ENCODE measurements around the gene SCLY. TPM values are rescaled to one million over a fixed set of nuclear protein-coding genes. Genes with fewer than 3 reads are reported as not detected.

The SCLY gene, protein sequence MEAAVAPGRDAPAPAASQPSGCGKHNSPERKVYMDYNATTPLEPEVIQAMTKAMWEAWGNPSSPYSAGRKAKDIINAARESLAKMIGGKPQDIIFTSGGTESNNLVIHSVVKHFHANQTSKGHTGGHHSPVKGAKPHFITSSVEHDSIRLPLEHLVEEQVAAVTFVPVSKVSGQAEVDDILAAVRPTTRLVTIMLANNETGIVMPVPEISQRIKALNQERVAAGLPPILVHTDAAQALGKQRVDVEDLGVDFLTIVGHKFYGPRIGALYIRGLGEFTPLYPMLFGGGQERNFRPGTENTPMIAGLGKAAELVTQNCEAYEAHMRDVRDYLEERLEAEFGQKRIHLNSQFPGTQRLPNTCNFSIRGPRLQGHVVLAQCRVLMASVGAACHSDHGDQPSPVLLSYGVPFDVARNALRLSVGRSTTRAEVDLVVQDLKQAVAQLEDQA
- total RNA-seq = 18.9 and 35.8 TPM in 2 replicates

DNA sequence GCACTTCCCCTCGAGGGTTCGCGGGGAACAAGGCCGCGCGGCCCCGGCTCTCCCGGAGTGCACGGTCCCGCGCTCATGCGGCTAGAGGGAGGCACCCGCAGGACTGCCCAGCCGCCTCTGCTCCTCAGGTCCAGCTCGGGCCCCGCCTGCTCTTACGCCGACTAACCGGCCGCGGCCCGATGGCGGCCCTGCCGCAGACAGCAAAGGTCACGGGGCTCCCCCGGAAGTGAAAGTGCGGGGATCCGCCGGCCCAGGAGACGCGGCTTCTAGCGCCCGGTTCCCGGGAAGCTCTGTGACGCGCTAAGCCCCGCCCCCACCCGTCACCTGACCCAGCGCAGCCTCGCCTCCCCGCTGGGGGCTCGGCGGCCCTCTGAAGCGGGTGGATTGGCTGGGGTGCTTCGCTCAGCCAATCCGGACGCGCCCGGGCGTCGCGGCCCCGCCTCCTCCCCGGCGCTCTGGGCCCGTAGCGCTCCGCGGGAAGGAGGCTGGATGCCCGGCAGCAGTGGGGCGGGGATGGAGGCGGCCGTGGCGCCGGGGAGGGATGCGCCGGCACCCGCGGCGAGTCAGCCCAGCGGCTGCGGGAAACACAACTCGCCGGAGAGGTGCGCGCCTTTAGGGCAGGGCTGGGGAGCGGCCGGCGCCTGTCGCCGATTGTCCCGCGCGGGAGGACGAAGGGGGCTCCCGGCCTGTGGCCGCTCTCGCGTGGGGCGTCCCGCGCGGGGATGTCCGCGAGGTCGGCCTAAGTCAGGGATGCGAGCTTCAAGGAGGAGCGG, at the start of gene SCLY:
SCLY (plus strand) TSS at position 460 of the 773 bp plus-strand sequence; CDS start at position 514, 54 bp downstream.

GRCh38 chr2:238100049-238100820, 39.4 kb downstream of the SCLY start, which contains the start of gene ESPNL:
TSS of gene ESPNL (plus strand) at chr2:238100340. CDS start at chr2:238100420, 80 bp downstream.

DNA sequence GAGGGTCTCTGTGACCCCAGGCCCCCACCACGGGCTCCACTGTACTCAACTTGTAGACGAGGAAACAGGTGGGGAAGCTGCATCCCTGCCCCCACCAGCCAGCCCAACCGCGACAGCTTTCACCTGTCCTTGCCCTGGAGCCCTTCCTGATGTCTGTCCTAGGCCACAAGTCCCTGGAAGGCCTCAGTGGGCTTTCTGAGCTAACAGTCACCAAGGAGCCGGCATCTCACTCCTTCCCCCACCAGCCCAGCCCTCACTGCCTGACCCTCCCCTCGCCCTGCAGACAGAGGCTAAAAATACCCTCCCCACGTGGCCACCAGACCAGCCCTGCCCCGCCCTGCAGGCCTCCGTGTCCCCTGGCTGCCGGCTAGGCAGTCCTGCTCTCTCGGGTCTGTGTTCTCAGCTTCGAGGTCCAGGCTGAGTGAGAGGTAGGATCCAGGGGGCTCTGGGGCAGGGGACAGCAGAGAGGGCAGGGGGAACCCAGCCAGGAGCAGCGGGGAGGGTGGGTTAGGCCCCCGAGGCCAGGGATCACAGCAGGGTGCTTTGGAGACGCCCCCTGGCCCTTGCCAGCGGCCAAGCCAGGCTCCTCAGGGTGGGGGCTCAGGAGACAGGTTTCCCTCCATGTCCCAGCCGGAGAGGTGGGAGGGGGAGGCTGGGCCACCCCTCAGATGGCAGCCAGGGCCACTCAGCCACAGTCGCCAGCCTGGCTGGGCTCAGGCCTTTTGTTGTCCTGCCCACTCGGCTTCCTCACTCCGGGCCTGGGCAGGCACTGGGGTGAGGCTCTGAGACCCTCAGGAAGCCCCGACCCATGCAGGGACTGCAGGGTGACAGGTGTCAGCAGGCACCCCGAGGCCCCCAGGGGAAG, 77.8 kb downstream of the SCLY start, which contains the start of gene KLHL30:
KLHL30 (plus strand) TSS at position 338 of the 865 bp plus-strand sequence. CDS start 2,087 bp downstream, outside the sequence.

Other genes starting within 250 kb of the SCLY start
- 6.4 and 27.3 TPM in 2 replicates for gene RAMP1, start 201.4 kb upstream of the SCLY start, total RNA-seq
- 45.5 and 60.0 TPM in 2 replicates for gene UBE2F, start 94.0 kb upstream of the SCLY start, total RNA-seq
- 1.3 and 2.2 TPM in 2 replicates for gene ESPNL, start 39.3 kb downstream of the SCLY start, total RNA-seq
- gene KLHL30, start 77.7 kb downstream of the SCLY start, total RNA-seq = 0.16 and 5.5 TPM in 2 replicates
- 34.5 and 35.4 TPM in 2 replicates for gene ERFE, start 98.0 kb downstream of the SCLY start, total RNA-seq
- 23.3 and 27.7 TPM in 2 replicates for gene ILKAP, start 142.7 kb downstream of the SCLY start, total RNA-seq
- gene HES6, start 179.0 kb downstream of the SCLY start, total RNA-seq = 15.8 and 17.4 TPM in 2 replicates
- 3.7 and 3.8 TPM in 2 replicates for gene PER2, start 227.6 kb downstream of the SCLY start, total RNA-seq